NCI-H1048 (cell line): ENCODE results near the gene MGARP.
"Not testable (repeated sequence)": the region's sequence is repeated elsewhere in the genome, so short reads cannot be mapped to it uniquely, and the experiment has no call there.

Source experiments
- DNase-seq: peaks from one replicate; lab custom pipeline; 2025; lab: John Stamatoyannopoulos, UW

The MGARP gene

GRCh38 chr4:139279760-139280620 lies at the start of gene MGARP:
MGARP (minus strand) TSS chr4:139280225; CDS start chr4:139280158, 67 bp downstream.
- no peak for DNase-seq

- DNase-seq, result no peak
Measured at GRCh38 chr4:139329665-139330200, 49.7 kb upstream of the MGARP start.

DNA sequence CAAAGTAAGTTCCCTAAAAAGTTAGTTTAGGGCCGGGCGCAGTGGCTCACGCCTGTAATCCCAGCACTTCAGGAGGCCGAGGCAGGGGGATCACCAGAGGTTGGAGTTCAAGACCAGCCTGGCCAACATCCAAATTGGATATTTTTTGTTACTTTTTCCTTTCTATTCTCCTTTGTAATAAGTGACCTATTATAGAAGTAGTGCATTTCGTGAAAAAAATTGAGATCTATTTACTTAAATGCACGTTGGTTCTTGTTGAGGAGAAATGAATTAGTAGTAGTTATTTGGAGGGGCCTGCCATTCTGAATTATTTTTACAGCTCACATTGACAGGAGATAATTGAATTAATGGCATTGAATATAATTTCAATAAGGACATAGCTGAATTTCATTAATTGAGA lies 44.6 kb upstream of the MGARP start:
- no peak for DNase-seq

DNA sequence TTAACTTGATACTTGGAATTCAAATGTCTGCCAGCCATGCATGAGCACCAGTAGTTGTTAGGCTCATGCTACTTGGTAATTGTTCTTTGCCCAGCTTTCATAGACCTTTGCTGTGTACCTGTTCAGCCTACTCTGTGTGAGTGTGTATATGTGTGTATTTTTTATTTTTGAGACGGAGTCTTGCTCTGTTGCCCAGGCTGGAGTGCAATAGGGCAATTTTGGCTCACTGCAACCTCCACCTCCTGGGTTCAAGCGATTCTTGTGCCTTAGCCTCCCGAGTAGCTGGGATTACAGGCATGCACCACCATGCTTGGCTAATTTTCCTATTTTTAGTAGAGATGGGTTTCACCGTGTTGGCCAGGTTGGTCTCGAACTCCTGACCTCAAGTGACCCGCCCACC lies 42.5 kb upstream of the MGARP start:
- DNase-seq, result not testable (repeated sequence)

GRCh38 chr4:139322070-139322469 lies 42.0 kb upstream of the MGARP start:
- DNase-seq, result not testable (repeated sequence)

DNA sequence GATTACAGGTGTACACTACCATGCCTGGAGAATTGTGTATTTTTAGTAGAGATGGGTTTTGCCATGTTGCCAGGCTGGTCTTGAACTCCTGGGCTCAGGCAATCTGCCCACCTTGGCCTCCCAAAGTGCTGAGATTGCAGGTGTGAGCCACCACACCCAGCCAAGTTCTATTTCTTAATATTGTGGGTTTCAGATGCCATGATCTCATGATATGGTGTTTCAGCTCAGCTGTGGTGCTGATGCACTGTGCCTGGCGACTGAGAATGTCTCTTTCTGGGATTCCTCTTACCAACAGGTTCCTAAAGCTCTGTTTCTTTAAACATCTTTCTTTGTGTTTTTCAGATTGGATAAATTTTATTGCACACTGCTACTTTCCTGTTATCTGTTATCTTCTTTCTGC lies 39.5 kb upstream of the MGARP start:
- no peak for DNase-seq

GRCh38 chr4:139317635-139318034 lies 37.6 kb upstream of the MGARP start:
- DNase-seq, result no peak

DNA sequence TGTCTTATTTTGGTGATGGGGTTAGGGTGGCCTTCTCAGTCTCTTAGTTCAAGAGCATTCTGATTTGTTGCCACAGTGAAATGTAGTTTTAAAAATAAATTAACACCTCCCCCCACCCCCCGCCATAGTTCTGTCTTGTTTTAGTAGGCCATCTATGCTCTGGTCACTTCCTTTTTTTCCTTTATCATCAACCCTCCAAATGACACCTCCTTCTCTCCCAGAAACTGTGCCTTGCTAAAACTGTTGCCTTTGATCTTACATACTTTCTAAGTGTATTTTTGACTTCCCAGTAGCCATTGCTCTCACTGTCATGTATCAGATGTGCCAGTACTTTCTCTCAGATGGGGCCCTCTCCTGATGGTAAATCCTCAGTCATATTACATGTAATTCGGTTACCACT lies 36.7 kb upstream of the MGARP start:
- DNase-seq, result no peak

- no peak for DNase-seq
Measured at GRCh38 chr4:139315221-139315675, 35.2 kb upstream of the MGARP start.

GRCh38 chr4:139314047-139314800 lies 34.2 kb upstream of the MGARP start:
- no peak for DNase-seq

DNA sequence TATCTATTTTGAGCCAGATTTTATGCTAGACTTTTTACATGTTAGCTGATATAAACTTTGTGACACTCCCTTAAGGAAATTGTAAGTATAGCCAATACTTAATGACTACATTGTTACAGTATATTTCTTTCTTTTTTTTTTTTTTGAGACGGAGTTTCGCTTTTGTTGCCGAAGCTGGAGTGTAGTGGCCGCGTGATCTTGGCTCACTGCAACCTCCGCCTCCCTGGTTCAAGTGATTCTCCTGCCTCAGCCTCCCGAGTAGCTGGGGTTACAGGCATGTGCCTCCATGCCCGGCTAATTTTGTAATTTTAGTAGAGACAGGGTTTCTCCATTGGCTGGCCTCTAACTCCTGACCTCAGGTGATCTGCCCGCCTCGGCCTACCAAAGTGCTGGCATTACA lies 33.4 kb upstream of the MGARP start:
- DNase-seq, result not testable (repeated sequence)

DNA sequence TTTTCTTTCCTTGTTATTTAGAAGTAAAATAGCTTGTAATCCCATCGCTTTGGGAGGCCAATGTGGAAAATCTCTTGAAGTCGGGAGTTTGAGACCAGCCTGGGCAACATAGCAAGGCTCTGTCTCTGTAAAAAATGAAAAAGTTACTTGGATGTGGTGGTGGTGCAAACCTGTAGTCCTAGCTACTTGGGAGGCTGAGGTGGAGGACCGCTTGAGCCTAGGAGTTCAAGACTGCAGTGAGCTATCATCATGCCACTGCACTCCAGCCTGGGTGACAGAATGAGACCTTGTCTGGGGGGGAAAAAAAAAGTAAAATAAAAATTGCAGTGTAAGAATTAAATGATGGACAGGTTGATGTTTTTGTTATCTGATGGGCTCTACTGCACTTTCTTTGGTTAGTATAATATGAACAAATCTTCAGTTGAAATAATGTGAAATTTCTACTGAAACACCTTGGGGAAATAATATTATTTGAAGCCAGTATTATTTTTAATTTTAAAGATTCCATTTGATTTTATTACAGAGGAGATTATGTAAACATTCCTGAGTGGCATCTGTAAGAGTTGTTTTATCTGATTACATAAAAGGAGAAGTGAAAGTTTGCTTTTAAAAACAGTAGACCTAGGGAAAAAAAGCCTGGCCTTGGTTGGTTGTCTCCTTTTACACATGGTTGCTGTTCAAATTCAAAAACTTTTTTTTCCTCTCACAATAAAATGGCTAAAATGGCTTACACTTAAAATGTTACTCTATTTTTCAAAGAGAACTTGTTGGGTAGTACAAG lies 32.7 kb upstream of the MGARP start:
- no peak for DNase-seq

- no peak for DNase-seq
Measured at GRCh38 chr4:139311909-139312308, 31.9 kb upstream of the MGARP start.

DNA sequence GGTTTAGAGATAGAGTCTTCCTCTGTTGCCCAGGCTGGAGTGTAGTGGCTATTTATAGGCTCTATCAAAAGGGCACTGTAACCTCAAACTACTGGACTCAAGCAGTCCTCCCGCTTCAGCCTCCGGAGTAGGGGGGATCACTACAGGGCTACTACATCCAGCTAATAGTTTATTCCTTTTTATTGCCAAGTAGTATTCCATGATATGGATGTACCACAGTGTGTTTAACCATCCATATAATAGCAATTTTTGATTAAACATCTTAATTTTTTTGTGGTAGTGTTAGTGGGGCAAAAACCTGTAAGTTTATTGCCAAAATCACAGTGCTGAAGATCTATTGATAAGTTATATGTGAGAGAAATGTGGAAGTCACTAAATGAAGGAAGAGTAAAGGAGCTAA lies 24.9 kb upstream of the MGARP start:
- DNase-seq, result no peak

- no peak for DNase-seq
Measured at GRCh38 chr4:139301821-139302611, 22.0 kb upstream of the MGARP start, which contains the start of gene NDUFC1. NDUFC1 (minus strand) TSS chr4:139302477; CDS start chr4:139295798, 6,679 bp downstream.

- DNase-seq, result peak; percentile 98
Measured at GRCh38 chr4:139301113-139301820, 21.2 kb upstream of the MGARP start, which contains the start of gene NAA15. NAA15 (plus strand) TSS chr4:139301505; CDS start chr4:139301778, 273 bp downstream.

- DNase-seq, result no peak
Measured at GRCh38 chr4:139300431-139301112, 20.5 kb upstream of the MGARP start.

DNA sequence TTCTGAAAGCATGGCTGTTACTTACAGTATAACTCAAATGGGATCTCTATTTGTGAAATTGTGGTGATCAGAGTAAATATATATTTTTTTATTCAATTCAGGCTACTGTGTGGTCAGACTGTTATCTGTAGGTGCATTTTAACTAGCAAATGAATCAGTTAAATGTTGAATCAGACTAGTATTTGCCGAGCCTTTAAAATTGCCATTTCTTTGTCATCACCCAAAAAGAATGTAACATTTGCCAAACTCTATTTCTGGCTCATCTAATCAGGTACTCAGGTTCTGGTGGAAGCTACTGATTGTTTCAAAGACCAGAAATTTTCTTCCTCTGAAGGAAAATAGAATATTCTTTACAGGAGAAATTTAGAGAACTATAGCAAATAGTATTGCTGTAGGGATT lies 19.5 kb upstream of the MGARP start:
- no peak for DNase-seq

GRCh38 chr4:139297001-139297410 lies 17.0 kb upstream of the MGARP start:
- no peak for DNase-seq

DNA sequence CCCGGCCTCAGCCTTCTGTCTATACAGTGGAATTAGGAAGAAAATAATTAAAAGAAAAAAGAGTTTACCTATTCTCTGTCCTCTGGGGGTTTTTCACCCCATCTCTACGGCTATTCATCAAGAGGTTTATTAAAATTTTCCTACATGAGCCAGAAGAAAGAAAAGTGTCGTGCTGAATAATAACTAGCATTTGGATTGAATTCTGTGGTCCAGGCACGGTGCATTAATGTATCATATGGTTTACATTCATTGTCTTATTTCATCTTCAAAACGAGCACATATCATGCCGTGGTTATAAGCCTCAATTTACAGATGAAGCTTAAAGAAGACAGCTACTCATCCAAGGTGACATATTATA lies 15.9 kb upstream of the MGARP start:
- DNase-seq, result no peak
